RWPE2 (cell line): ENCODE data around the gene NNT.

ENCODE experiments used
- ATAC-seq: fragments of 200-7000 bp; cut with Tn5 transposase; 3 replicates; pipeline ENCODE4 v1.9.1; 2021; ENCODE audit warnings: low read depth
- DNase-seq: peaks from one replicate; pipeline ENCODE4 v3.0.0-alpha.2; 2020; ENCODE audit warnings: low spot score
- H3K27ac ChIP-seq: fragments of 450-650 bp; 2 replicates; pipeline ENCODE4 v1.5.1; 2017; ENCODE audit warnings: mild to moderate bottlenecking; ENCODE audit not compliant: poor library complexity, severe bottlenecking
- H3K27me3 ChIP-seq: fragments of 250-450 bp; sonication (Bioruptor Pico); 2 replicates; pipeline ENCODE4 v1.5.1; 2021; ENCODE audit warnings: mild to moderate bottlenecking, moderate library complexity; ENCODE audit not compliant: insufficient read depth, poor library complexity, severe bottlenecking
- H3K36me3 ChIP-seq: fragments of 250-450 bp; sonication (Bioruptor Pico); 2 replicates; pipeline ENCODE4 v1.5.1; 2020; ENCODE audit warnings: low read depth, mild to moderate bottlenecking, moderate library complexity
- H3K4me1 ChIP-seq: fragments of 250-450 bp; sonication (Bioruptor Pico); 2 replicates; pipeline ENCODE4 v1.5.1; 2021; ENCODE audit warnings: mild to moderate bottlenecking, moderate library complexity; ENCODE audit not compliant: insufficient read depth, poor library complexity, severe bottlenecking
- H3K4me3 ChIP-seq: fragments of 250-450 bp; sonication (Bioruptor Pico); 2 replicates; pipeline ENCODE4 v1.5.1; 2021; ENCODE audit warnings: mild to moderate bottlenecking, moderate library complexity; ENCODE audit not compliant: severe bottlenecking
- H3K9me3 ChIP-seq: fragments of 250-450 bp; sonication (Bioruptor Pico); 2 replicates; pipeline ENCODE4 v1.5.1; 2021; ENCODE audit warnings: mild to moderate bottlenecking, moderate library complexity; ENCODE audit not compliant: severe bottlenecking
- CTCF ChIP-seq: fragments of 450-650 bp; IDR thresholded peaks from one replicate; pipeline ENCODE4 v1.5.1; 2017; ENCODE audit warnings: mild to moderate bottlenecking, moderate library complexity; ENCODE audit not compliant: poor library complexity, severe bottlenecking

Gene NNT

GRCh38 chr5:43642428-43642827 is 39.4 kb downstream of the NNT start:
- ATAC-seq (no peak), DNase-seq (no peak)
- H3K4me3 ChIP-seq, result no peak overlapping the region
- no peaks in the 10 kb centered on the region for H3K9me3 ChIP-seq
- H3K27ac ChIP-seq, result no peak overlapping the region
- no peaks in the 10 kb centered on the region for H3K27me3 ChIP-seq
- TF ChIP-seq CTCF, result no peak
- peaks cover 18% of the 10 kb centered on the region for H3K36me3 ChIP-seq
- H3K4me1 ChIP-seq, result no peaks in the 10 kb centered on the region

- no peak for TF ChIP-seq CTCF
- peaks cover 26% of the 10 kb centered on the region for H3K36me3 ChIP-seq
- no peak overlapping the region for H3K27ac ChIP-seq
- no peaks in the 10 kb centered on the region for H3K9me3 ChIP-seq
- DNase-seq, result no peak
- no peak overlapping the region for H3K4me3 ChIP-seq
- ATAC-seq, result no peak
- no peaks in the 10 kb centered on the region for H3K27me3 ChIP-seq
- H3K4me1 ChIP-seq, result no peaks in the 10 kb centered on the region
Measured at GRCh38 chr5:43643327-43643726, 40.3 kb downstream of the NNT start.

- Histone ChIP-seq H3K4me3 (no peak overlapping the region), H3K9me3 (no peaks in the 10 kb centered on the region), H3K27me3 (no peaks in the 10 kb centered on the region), H3K4me1 (no peaks in the 10 kb centered on the region), H3K27ac (no peak overlapping the region), H3K36me3 (peaks cover 28% of the 10 kb centered on the region)
- DNase-seq (no peak), ATAC-seq (no peak; the same call in 2 of the 3 replicates)
- no peak for TF ChIP-seq CTCF
Measured at GRCh38 chr5:43643750-43644149, 40.8 kb downstream of the NNT start.

GRCh38 chr5:43646992-43647391 is 44.0 kb downstream of the NNT start:
- Histone ChIP-seq H3K4me3 (no peak overlapping the region), H3K27me3 (no peaks in the 10 kb centered on the region), H3K27ac (no peak overlapping the region), H3K9me3 (no peaks in the 10 kb centered on the region), H3K4me1 (no peaks in the 10 kb centered on the region), H3K36me3 (peaks cover 34% of the 10 kb centered on the region)
- TF ChIP-seq CTCF, result peak; percentile 22
- DNase-seq (no peak), ATAC-seq (no peak)

- no peaks in the 10 kb centered on the region for H3K4me1 ChIP-seq
- DNase-seq (no peak), ATAC-seq (no peak)
- no peaks in the 10 kb centered on the region for H3K9me3 ChIP-seq
- no peak overlapping the region for H3K4me3 ChIP-seq
- H3K27me3 ChIP-seq, result no peaks in the 10 kb centered on the region
- TF ChIP-seq CTCF, result no peak
- H3K27ac ChIP-seq, result no peak overlapping the region
- peaks cover 42% of the 10 kb centered on the region for H3K36me3 ChIP-seq
Measured at GRCh38 chr5:43647789-43648188, 44.8 kb downstream of the NNT start.
